HG03565 (cell line): ENCODE data around the gene ENGASE.

Source experiments
- ATAC-seq: cut with Tn5 transposase; IDR thresholded peaks from one replicate; pipeline ENCODE4 v1.9.1; 2021; ENCODE audit warnings: mild to moderate bottlenecking, moderate library complexity; ENCODE audit not compliant: unreplicated experiment

ENGASE gene

GRCh38 chr17:79133214-79133613 lies 58.6 kb downstream of the ENGASE start:
- no peak for ATAC-seq

- no peak for ATAC-seq
These were observed 59.4 kb downstream of the ENGASE start for GRCh38 chr17:79133985-79134384.

- ATAC-seq: no peak
These were observed 60.4 kb downstream of the ENGASE start for GRCh38 chr17:79135011-79135410.

GRCh38 chr17:79135628-79136405 lies 61.2 kb downstream of the ENGASE start:
- no peak for ATAC-seq
